ENCODE data around the gene SRXN1.

- TF ChIP-seq CTCF (IDR thresholded peaks at IDR 0.05) = no peak
- TF ChIP-seq POLR2A (IDR thresholded peaks at IDR 0.05) = no peak
Observed at GRCh38 chr20:663315-664090, 10.5 kb upstream of the SRXN1 start.
